Central memory CD8-positive, alpha-beta T cell (primary cell): ENCODE results near the gene EGLN1.
A peak's percentile ranks its signal among the peaks of the same experiment; 100 is the strongest.

ENCODE experiments used
- ATAC-seq: fragments of 150-1000 bp; cut with Tn5 transposase; replicated peaks from 2 replicates; pipeline ENCODE4 v1.10.0; 2022; ENCODE audit warnings: mild to moderate bottlenecking, moderate FRiP score, moderate number of reproducible peaks; ENCODE audit not compliant: poor library complexity, severe bottlenecking; ENCODE audit errors: extremely low read depth
- DNase-seq, 2 donors: peaks; one replicate each; pipeline ENCODE4 v3.0.0; 2021; ENCODE audit warnings: low spot score in 2 of 2
- H3K27ac Mint-ChIP-seq: one replicate; pipeline ENCODE4 v1.8.0; 2022; ENCODE audit warnings: low read depth, mild to moderate bottlenecking, moderate library complexity, mixed read lengths
- H3K27me3 Mint-ChIP-seq: one replicate; pipeline ENCODE4 v1.8.0; 2022; ENCODE audit warnings: mixed read lengths
- H3K36me3 Mint-ChIP-seq: one replicate; pipeline ENCODE4 v1.8.0; 2022; ENCODE audit warnings: mild to moderate bottlenecking, moderate library complexity, mixed read lengths; ENCODE audit not compliant: insufficient read depth
- H3K4me1 Mint-ChIP-seq: one replicate; pipeline ENCODE4 v1.8.0; 2022; ENCODE audit warnings: mixed read lengths
- H3K4me3 Mint-ChIP-seq: one replicate; pipeline ENCODE4 v1.8.0; 2022; ENCODE audit warnings: mild to moderate bottlenecking, moderate library complexity, mixed read lengths
- H3K9me3 Mint-ChIP-seq: one replicate; pipeline ENCODE4 v1.8.0; 2022; ENCODE audit warnings: mixed read lengths

The EGLN1 gene

DNA sequence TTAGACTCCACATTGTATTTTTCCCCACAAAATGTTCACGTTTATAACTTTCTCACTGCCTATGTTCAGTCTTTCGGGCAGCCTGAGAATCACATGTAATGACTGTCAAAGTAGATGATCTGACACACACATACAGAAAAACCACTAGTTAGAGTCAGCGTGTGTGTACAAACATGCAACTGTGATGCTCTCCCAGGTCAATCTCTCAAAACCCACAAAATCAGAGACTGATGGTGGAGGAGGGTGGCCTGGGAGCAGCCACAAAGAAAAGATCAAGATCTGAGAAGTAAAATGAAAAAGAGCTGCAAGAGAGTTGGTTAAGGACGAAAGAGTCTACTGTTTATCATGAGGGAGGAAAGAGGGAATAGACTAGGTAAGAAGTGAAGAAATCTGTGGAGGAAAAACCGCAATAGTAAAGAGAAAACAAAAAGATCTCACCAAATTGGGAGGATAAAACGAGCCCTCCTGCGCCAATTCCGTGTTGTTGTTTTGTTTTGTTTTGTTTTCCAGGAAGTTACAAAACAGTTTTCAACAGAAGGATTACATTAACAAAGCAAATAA, 2.3 kb downstream of the EGLN1 start:
- no peak for DNase-seq
- no peaks in the 10 kb centered on the region for H3K27me3 Mint-ChIP-seq
- peak overlapping the region; percentile 80 for H3K4me3 Mint-ChIP-seq
- peaks cover 47% of the 10 kb centered on the region for H3K4me1 Mint-ChIP-seq
- peaks cover 7% of the 10 kb centered on the region for H3K36me3 Mint-ChIP-seq
- peak overlapping the region; percentile 44 for H3K27ac Mint-ChIP-seq
- no peak for ATAC-seq
- H3K9me3 Mint-ChIP-seq = no peaks in the 10 kb centered on the region

DNA sequence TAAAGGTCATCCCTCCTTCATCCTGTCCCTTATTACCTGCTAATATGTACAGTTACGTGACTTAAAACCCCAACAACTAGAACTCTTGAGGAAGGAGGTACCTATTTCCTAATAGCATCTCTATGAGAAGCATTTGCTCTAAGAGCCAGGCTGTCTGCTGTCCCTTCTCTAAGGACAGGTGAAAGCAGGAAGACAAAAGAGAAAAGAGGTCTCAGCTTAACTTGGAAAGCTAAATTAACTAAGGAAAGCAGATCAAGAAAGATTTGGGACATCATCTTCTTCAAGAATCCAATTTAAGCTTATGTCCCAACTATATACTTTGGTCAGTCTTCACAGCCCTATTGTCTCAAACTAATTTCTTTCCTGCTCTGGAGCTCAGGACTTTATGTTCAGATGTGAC, 2.9 kb downstream of the EGLN1 start:
- peak overlapping the region; percentile 80 for H3K4me3 Mint-ChIP-seq
- ATAC-seq = no peak
- no peaks in the 10 kb centered on the region for H3K9me3 Mint-ChIP-seq
- H3K36me3 Mint-ChIP-seq = peaks cover 7% of the 10 kb centered on the region
- DNase-seq = no peak
- H3K4me1 Mint-ChIP-seq = peaks cover 53% of the 10 kb centered on the region
- H3K27ac Mint-ChIP-seq = no peak overlapping the region
- no peaks in the 10 kb centered on the region for H3K27me3 Mint-ChIP-seq

GRCh38 chr1:231418741-231419107, 3.4 kb downstream of the EGLN1 start:
- no peak for DNase-seq
- no peak for ATAC-seq
- Mint-ChIP-seq H3K4me1 (peaks cover 57% of the 10 kb centered on the region), H3K27ac (no peak overlapping the region), H3K36me3 (peaks cover 10% of the 10 kb centered on the region), H3K9me3 (no peaks in the 10 kb centered on the region), H3K27me3 (no peaks in the 10 kb centered on the region), H3K4me3 (peak overlapping the region; percentile 80)

DNA sequence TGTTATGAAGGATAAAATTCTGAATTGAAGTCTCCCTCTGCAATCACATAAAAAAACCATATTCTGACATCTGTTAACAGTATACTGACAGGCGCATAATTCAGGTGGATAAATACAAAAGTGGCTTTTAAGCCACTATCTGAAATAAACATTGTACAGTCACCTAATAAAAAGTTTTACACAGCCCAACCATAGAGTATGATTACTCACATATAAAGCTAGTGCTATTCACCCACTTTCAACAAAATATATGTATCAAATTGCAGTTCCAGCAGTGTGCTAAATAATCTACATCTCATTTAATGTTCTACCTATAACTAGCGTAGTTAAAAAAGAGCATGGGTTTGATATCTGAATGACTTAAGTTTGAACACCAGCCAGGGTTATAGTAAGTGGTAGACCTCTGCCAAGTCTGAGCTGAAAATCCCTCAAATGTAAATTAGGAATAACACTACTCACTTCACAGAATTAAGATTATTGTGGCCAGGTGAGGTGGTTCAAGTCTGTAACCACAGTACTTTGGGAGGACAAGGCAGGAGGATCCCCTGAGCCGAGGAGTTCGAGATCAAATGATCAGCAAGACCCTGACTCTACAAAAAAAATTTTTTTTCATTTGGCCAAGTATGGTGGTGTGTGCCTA, 3.9 kb downstream of the EGLN1 start:
- Mint-ChIP-seq H3K36me3 (peaks cover 10% of the 10 kb centered on the region), H3K27ac (no peak overlapping the region), H3K9me3 (no peaks in the 10 kb centered on the region), H3K4me1 (peaks cover 62% of the 10 kb centered on the region), H3K4me3 (peak overlapping the region; percentile 80), H3K27me3 (no peaks in the 10 kb centered on the region)
- no peak for ATAC-seq
- no peak for DNase-seq

GRCh38 chr1:231417513-231417912, 4.6 kb downstream of the EGLN1 start:
- Mint-ChIP-seq H3K36me3 (peaks cover 10% of the 10 kb centered on the region), H3K9me3 (no peaks in the 10 kb centered on the region), H3K27ac (no peak overlapping the region), H3K27me3 (no peaks in the 10 kb centered on the region), H3K4me1 (peaks cover 69% of the 10 kb centered on the region), H3K4me3 (peak overlapping the region; percentile 44)
- ATAC-seq = no peak
- DNase-seq = no peak

GRCh38 chr1:231416901-231417300, 5.2 kb downstream of the EGLN1 start:
- Mint-ChIP-seq H3K4me3 (peak overlapping the region; percentile 44), H3K27me3 (no peaks in the 10 kb centered on the region), H3K36me3 (peaks cover 10% of the 10 kb centered on the region), H3K4me1 (peaks cover 74% of the 10 kb centered on the region), H3K9me3 (no peaks in the 10 kb centered on the region), H3K27ac (no peak overlapping the region)
- ATAC-seq (no peak), DNase-seq (no peak)

DNA sequence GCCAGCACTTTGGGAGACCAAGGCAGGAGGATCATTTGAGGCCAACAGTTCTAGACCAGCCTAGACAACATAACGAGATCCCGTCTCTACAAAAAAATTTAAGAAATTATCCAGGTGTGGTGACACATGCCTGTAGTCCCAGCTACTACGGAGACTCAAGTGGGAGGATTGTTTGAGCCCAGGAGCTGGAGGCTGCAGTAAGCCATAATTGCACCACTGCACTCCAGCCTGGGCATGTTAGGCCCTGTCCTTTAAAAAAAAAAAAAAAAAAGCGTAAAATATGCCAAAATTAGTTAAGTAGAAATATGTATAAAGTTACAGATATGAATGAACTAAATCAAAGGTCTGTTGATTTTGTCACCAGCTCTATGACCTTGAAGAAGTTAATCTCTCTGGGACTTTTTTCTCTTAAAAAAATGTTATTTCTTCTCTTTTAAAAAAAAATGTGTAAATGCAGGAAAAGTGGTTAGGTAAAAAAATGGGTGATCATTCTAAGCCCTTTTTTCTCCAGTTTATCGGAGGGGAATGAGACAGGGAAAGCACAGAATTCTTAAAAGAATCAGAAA, 7.0 kb downstream of the EGLN1 start:
- Mint-ChIP-seq H3K27ac (no peak overlapping the region), H3K27me3 (no peaks in the 10 kb centered on the region), H3K36me3 (peaks cover 10% of the 10 kb centered on the region), H3K9me3 (no peaks in the 10 kb centered on the region), H3K4me1 (peaks cover 62% of the 10 kb centered on the region), H3K4me3 (no peak overlapping the region)
- DNase-seq (no peak), ATAC-seq (no peak)

GRCh38 chr1:231414260-231415016, 7.6 kb downstream of the EGLN1 start:
- no peak for ATAC-seq
- Mint-ChIP-seq H3K36me3 (peaks cover 10% of the 10 kb centered on the region), H3K27me3 (no peaks in the 10 kb centered on the region), H3K27ac (no peak overlapping the region), H3K9me3 (no peaks in the 10 kb centered on the region), H3K4me1 (peaks cover 56% of the 10 kb centered on the region), H3K4me3 (peak overlapping the region; percentile 23)
- DNase-seq = no peak

DNA sequence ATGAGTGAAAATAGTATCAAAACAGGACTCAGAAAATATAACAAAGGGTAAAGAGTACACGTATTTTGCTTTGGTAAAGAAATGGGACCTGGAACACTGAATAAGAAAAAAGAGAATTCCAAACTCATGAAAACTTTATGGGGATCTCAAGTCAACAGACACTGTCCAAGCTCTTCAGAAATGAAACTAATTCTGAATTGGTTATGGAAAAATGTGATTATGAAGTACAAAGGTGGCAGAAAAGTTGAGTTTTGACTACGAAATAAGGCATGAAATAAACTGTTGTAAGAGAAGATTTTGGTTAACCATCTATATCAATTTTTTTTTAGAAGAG, 8.4 kb downstream of the EGLN1 start:
- H3K9me3 Mint-ChIP-seq = no peaks in the 10 kb centered on the region
- no peak overlapping the region for H3K27ac Mint-ChIP-seq

GRCh38 chr1:231411036-231411531, 11.0 kb downstream of the EGLN1 start:
- no peak overlapping the region for H3K4me3 Mint-ChIP-seq
- H3K27me3 Mint-ChIP-seq = no peaks in the 10 kb centered on the region
- peaks cover 27% of the 10 kb centered on the region for H3K4me1 Mint-ChIP-seq
- no peaks in the 10 kb centered on the region for H3K9me3 Mint-ChIP-seq
- ATAC-seq (no peak), DNase-seq (no peak)
- H3K36me3 Mint-ChIP-seq = peaks cover 14% of the 10 kb centered on the region
- H3K27ac Mint-ChIP-seq = no peak overlapping the region

More for the DNA sequence above, 8.4 kb downstream of the EGLN1 start:
- Mint-ChIP-seq H3K4me3 (peak overlapping the region; percentile 23), H3K27me3 (no peaks in the 10 kb centered on the region), H3K36me3 (peaks cover 10% of the 10 kb centered on the region), H3K4me1 (peaks cover 49% of the 10 kb centered on the region)
- no peak for ATAC-seq
- DNase-seq = no peak

- H3K9me3 Mint-ChIP-seq = no peaks in the 10 kb centered on the region
- ATAC-seq = no peak
- H3K4me1 Mint-ChIP-seq = peaks cover 27% of the 10 kb centered on the region
- H3K36me3 Mint-ChIP-seq = peaks cover 10% of the 10 kb centered on the region
- no peak overlapping the region for H3K4me3 Mint-ChIP-seq
- no peak overlapping the region for H3K27ac Mint-ChIP-seq
- no peak for DNase-seq
- H3K27me3 Mint-ChIP-seq = no peaks in the 10 kb centered on the region
Measured at GRCh38 chr1:231410036-231410612, 12.0 kb downstream of the EGLN1 start.

- Mint-ChIP-seq H3K4me1 (peaks cover 16% of the 10 kb centered on the region), H3K27ac (no peak overlapping the region), H3K9me3 (no peaks in the 10 kb centered on the region), H3K36me3 (peaks cover 8% of the 10 kb centered on the region), H3K4me3 (no peak overlapping the region), H3K27me3 (no peaks in the 10 kb centered on the region)
- no peak for ATAC-seq
- no peak for DNase-seq
Measured at GRCh38 chr1:231408528-231409094, 13.5 kb downstream of the EGLN1 start.
